Measurements from ENCODE around the gene EIF4G1. TPM values are rescaled to one million over a fixed set of nuclear protein-coding genes. Genes with fewer than 3 reads are reported as not detected.
A peak's percentile ranks its signal among the peaks of the same experiment; 100 is the strongest.

EIF4G1 gene
- total RNA-seq, 4 donors from 2014 or later, result 135 to 453 (median 217) TPM

DNA sequence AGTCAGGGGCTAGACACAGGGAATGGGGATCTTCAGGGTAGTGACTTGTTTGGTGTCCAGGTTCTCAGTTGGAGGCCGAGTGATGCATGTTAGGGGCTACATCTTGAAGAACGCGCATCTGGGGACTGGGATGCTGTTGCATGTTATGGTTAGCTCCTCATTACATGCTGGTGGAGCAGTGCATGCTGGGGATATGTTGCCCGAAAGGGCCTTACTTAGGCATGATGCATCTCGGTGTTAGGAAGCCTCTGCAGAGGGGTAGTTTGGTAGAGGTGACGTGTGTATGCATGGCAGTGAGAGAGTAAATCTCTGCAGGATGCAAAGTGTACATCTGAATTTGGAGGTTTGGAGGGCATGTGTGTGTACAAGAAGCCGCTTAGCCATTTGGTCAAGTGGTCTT is 2.4 kb downstream of the EIF4G1 start:
- Histone ChIP-seq H3K27me3 (no peaks in the 10 kb centered on the region), H3K4me3 (peak overlapping the region in 2 of 4 donors; percentile 70 to 78), H3K27ac (peak overlapping the region; percentile 94 to 98 (median 96)), H3K36me3 (peaks cover 1 to 20% (median 9%) of the 10 kb centered on the region in 4 donors), H3K9me3 (no peaks in the 10 kb centered on the region), H3K4me1 (peaks cover 32 to 59% (median 49%) of the 10 kb centered on the region in 4 donors)
- TF ChIP-seq POLR2A (IDR thresholded peaks at IDR 0.05) (no peak), POLR2AphosphoS5 (IDR thresholded peaks at IDR 0.05) (no peak), EP300 (IDR thresholded peaks at IDR 0.05; ENCODE audit: low read depth) (no peak)
- TF ChIP-seq, protein P1, sequence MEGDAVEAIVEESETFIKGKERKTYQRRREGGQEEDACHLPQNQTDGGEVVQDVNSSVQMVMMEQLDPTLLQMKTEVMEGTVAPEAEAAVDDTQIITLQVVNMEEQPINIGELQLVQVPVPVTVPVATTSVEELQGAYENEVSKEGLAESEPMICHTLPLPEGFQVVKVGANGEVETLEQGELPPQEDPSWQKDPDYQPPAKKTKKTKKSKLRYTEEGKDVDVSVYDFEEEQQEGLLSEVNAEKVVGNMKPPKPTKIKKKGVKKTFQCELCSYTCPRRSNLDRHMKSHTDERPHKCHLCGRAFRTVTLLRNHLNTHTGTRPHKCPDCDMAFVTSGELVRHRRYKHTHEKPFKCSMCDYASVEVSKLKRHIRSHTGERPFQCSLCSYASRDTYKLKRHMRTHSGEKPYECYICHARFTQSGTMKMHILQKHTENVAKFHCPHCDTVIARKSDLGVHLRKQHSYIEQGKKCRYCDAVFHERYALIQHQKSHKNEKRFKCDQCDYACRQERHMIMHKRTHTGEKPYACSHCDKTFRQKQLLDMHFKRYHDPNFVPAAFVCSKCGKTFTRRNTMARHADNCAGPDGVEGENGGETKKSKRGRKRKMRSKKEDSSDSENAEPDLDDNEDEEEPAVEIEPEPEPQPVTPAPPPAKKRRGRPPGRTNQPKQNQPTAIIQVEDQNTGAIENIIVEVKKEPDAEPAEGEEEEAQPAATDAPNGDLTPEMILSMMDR (IDR thresholded peaks at IDR 0.05), result no peak
- in situ Hi-C loops (cut with MboI; ENCODE audit: low pct_ligation_motif_present in 1 of 4, low pct_unique_long_range_greater_than_20kb in 1 of 4, low sequenced_read_pairs in 3 of 4), result no loop called here
- WGBS, 2 donors (ENCODE audit: low coverage in 1 of 2), result 69% methylated on average over 7 of the region's 7 CpGs; no CpG with 5 or more reads in 1 of the 2 donors
- intact Hi-C loops (cut with DNase I; ENCODE audit: low total_unique reads), result no loop called here
- DNase-seq, result no peak

DNA sequence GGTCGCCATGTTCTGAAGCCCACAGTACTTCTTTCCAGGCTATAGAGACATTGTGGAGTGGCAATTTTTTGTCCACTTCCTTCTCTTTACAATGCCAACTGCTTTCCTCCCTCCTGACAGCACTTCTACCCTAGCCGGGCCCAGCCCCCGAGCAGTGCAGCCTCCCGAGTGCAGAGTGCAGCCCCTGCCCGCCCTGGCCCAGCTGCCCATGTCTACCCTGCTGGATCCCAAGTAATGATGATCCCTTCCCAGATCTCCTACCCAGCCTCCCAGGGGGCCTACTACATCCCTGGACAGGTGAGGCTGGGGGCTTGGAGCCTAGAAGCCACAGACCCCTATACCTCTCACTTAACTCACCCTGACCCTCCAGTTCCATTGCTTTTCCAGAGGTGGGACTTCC is 2.8 kb downstream of the EIF4G1 start:
- H3K4me3 ChIP-seq, result peak overlapping the region in 1 of 4 donors; percentile 70
- intact Hi-C loops (cut with DNase I; ENCODE audit: low total_unique reads), result no loop called here
- TF ChIP-seq, protein P1 (IDR thresholded peaks at IDR 0.05), result no peak
- no peak for TF ChIP-seq EP300 (IDR thresholded peaks at IDR 0.05; ENCODE audit: low read depth)
- no peak for TF ChIP-seq POLR2A (IDR thresholded peaks at IDR 0.05)
- TF ChIP-seq POLR2AphosphoS5 (IDR thresholded peaks at IDR 0.05), result no peak
- peaks cover 1 to 24% (median 12%) of the 10 kb centered on the region in 4 donors for H3K36me3 ChIP-seq
- peaks cover 32 to 59% (median 49%) of the 10 kb centered on the region in 4 donors for H3K4me1 ChIP-seq
- 69% methylated on average over 5 of the region's 5 CpGs; no CpG with 5 or more reads in 1 of the 2 donors for WGBS, 2 donors (ENCODE audit: low coverage in 1 of 2)
- H3K27me3 ChIP-seq, result no peaks in the 10 kb centered on the region
- H3K9me3 ChIP-seq, result no peaks in the 10 kb centered on the region
- no peak for DNase-seq
- in situ Hi-C loops (cut with MboI; ENCODE audit: low pct_ligation_motif_present in 1 of 4, low pct_unique_long_range_greater_than_20kb in 1 of 4, low sequenced_read_pairs in 3 of 4), result no loop called here
- H3K27ac ChIP-seq, result peak overlapping the region; percentile 94 to 98 (median 96)

DNA sequence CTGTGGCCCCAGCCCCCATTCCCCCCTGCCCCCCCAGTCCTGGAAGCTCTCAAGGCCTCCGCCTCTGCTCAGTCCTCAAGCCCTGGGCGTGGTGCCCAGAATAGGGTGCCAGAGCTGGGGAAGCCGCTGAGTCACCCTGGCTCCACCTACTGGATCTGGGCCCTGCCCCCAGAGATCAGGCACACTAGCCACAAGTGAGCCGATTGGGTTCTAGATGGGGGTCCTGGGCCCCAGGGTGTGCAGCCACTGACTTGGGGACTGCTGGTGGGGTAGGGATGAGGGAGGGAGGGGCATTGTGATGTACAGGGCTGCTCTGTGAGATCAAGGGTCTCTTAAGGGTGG is 5.7 kb downstream of the EIF4G1 start:
- WGBS, 2 donors (ENCODE audit: low coverage in 1 of 2), result 0% methylated on average over 1 of the region's 4 CpGs; no CpG with 5 or more reads in 1 of the 2 donors
- Histone ChIP-seq H3K4me3 (no peak overlapping the region), H3K4me1 (peaks cover 32 to 53% (median 47%) of the 10 kb centered on the region in 4 donors), H3K36me3 (peaks cover 1 to 53% (median 29%) of the 10 kb centered on the region in 4 donors), H3K27me3 (no peaks in the 10 kb centered on the region), H3K9me3 (no peaks in the 10 kb centered on the region), H3K27ac (peak overlapping the region; percentile 90 to 98 (median 94))
- in situ Hi-C loops (cut with MboI; ENCODE audit: low pct_ligation_motif_present in 1 of 4, low pct_unique_long_range_greater_than_20kb in 1 of 4, low sequenced_read_pairs in 3 of 4), result no loop called here
- peak; percentile 94 for DNase-seq
- intact Hi-C loops (cut with DNase I; ENCODE audit: low total_unique reads), result no loop called here
- TF ChIP-seq, protein P1 (IDR thresholded peaks at IDR 0.05), result no peak
- TF ChIP-seq EP300 (IDR thresholded peaks at IDR 0.05; ENCODE audit: low read depth) (no peak), POLR2A (IDR thresholded peaks at IDR 0.05) (no peak), POLR2AphosphoS5 (IDR thresholded peaks at IDR 0.05) (peak in 2 of 3 donors; percentile 49 to 62)

DNA sequence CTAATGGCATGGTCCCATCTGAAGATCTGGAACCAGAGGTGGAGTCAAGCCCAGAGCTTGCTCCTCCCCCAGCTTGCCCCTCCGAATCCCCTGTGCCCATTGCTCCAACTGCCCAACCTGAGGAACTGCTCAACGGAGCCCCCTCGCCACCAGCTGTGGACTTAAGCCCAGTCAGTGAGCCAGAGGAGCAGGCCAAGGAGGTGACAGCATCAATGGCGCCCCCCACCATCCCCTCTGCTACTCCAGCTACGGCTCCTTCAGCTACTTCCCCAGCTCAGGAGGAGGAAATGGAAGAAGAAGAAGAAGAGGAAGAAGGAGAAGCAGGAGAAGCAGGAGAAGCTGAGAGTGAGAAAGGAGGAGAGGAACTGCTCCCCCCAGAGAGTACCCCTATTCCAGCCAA is 7.3 kb downstream of the EIF4G1 start:
- in situ Hi-C loops (cut with MboI; ENCODE audit: low pct_ligation_motif_present in 1 of 4, low pct_unique_long_range_greater_than_20kb in 1 of 4, low sequenced_read_pairs in 3 of 4) (no loop called here), intact Hi-C loops (cut with DNase I; ENCODE audit: low total_unique reads) (no loop called here)
- H3K36me3 ChIP-seq, result peaks cover 1 to 69% (median 37%) of the 10 kb centered on the region in 4 donors
- TF ChIP-seq POLR2AphosphoS5 (IDR thresholded peaks at IDR 0.05) (no peak), EP300 (IDR thresholded peaks at IDR 0.05; ENCODE audit: low read depth) (no peak), POLR2A (IDR thresholded peaks at IDR 0.05) (no peak)
- TF ChIP-seq, protein P1 (IDR thresholded peaks at IDR 0.05), result no peak
- H3K4me1 ChIP-seq, result peaks cover 22 to 41% (median 38%) of the 10 kb centered on the region in 4 donors
- H3K9me3 ChIP-seq, result no peaks in the 10 kb centered on the region
- WGBS, 2 donors (ENCODE audit: low coverage in 1 of 2), result 60 to 90% methylated on average over 1 to 5 of the region's 5 CpGs
- DNase-seq, result no peak
- no peak overlapping the region for H3K4me3 ChIP-seq
- peak overlapping the region in 1 of 4 donors; percentile 95 for H3K27ac ChIP-seq
- H3K27me3 ChIP-seq, result no peaks in the 10 kb centered on the region
